AG04450 (cell line): ENCODE results near the gene UBE2K. TPM values are rescaled to one million over a fixed set of nuclear protein-coding genes. Genes with fewer than 3 reads are reported as not detected.

Experiments used
- CTCF ChIA-PET: fragments of 300-600, 350-600 bp; formaldehyde crosslinking; extraction: SDS; loops from one replicate; lab custom pipeline; 2022; ENCODE audit warnings: antibody characterized with exemption, inconsistent platforms; lab: Charles Lee
- POLR2A ChIA-PET: fragments of 350-600 bp; formaldehyde crosslinking; extraction: SDS; loops from one replicate; lab custom pipeline; 2021; ENCODE audit warnings: antibody characterized with exemption, inconsistent platforms; lab: Yijun Ruan, JAX
- DNase-seq: peaks from one replicate; pipeline ENCODE4 v3.0.0-alpha.2; 2011; ENCODE audit warnings: low read depth, low spot score
- H3K27ac ChIP-seq: one replicate; pipeline ENCODE4 v1.5.1; 2012; ENCODE audit warnings: low read depth, low read length, control low read depth
- H3K27me3 ChIP-seq: one replicate; pipeline ENCODE4 v1.6.0; 2012; ENCODE audit warnings: low read length; ENCODE audit not compliant: control insufficient read depth, insufficient read depth
- H3K4me3 ChIP-seq: 2 replicates; pipeline ENCODE4 v1.5.1; 2011; ENCODE audit warnings: mild to moderate bottlenecking, low read depth, low read length, control low read depth
- H3K9me3 ChIP-seq: 2 replicates; pipeline ENCODE4 v1.5.1; 2012; ENCODE audit warnings: low read length; ENCODE audit not compliant: control insufficient read depth, insufficient read depth
- polyA plus RNA-seq: library from polyadenylated mRNA; depleted of rRNA; stranded (reverse); fragments of >200 nt; gene quantifications from 2 replicates; pipeline ENCODE4 v1.2.3, GENCODE V29; 2011
- TF ChIP-seq, protein P1 (sequence below): IDR thresholded peaks from 2 replicates; pipeline ENCODE4 v1.5.1; 2011; ENCODE audit warnings: low read depth, low read length, control low read depth, inconsistent platforms

The UBE2K gene
- polyA plus RNA-seq, 1 experiment = 101 TPM

DNA sequence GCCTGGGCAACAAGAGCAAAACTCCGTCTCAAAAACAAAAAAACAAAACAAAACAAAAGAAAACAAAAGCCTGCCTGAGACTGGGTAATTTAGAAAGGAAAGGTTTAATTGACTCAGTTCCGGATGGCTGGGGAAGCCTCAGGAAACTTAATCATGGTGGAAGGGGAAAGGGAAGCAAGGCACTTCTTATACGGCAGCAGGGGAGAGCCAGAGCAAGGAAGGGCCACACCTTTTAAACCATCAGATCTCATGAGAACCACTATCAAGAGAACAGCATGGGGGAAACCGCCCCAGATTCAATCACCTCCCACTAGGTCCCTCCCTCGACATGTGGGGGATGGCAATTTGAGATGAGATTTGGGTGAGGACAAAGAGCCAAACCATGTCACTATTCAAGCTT is 122.2 kb downstream of the UBE2K start:
- POLR2A ChIA-PET = no interaction called here
- CTCF ChIA-PET = no interaction called here

DNA sequence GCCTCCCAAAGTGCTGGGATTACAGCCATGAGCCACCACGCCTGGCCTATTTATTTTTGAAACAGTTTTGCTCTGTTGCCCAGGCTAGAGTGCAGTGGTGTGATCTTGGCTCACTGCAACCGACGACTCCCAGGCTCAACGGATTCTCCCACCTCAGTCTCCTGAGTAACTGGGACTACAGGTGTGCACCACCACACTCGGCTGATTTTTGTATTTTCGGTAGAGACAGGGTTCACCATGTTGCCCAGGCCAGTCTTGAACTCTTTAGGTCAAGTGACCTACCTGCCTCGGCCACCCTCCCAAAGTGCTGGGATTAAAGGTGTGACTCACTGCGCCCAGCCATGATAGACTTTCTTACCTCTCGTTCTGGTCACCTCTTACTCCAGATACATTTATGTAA is 124.0 kb downstream of the UBE2K start:
- ChIA-PET CTCF (no interaction called here), POLR2A (no interaction called here)
- H3K9me3 ChIP-seq = no peaks in the 10 kb centered on the region
- no peaks in the 10 kb centered on the region for H3K27me3 ChIP-seq
- H3K4me3 ChIP-seq = no peak overlapping the region
- H3K27ac ChIP-seq = no peak overlapping the region
- TF ChIP-seq, protein P1, sequence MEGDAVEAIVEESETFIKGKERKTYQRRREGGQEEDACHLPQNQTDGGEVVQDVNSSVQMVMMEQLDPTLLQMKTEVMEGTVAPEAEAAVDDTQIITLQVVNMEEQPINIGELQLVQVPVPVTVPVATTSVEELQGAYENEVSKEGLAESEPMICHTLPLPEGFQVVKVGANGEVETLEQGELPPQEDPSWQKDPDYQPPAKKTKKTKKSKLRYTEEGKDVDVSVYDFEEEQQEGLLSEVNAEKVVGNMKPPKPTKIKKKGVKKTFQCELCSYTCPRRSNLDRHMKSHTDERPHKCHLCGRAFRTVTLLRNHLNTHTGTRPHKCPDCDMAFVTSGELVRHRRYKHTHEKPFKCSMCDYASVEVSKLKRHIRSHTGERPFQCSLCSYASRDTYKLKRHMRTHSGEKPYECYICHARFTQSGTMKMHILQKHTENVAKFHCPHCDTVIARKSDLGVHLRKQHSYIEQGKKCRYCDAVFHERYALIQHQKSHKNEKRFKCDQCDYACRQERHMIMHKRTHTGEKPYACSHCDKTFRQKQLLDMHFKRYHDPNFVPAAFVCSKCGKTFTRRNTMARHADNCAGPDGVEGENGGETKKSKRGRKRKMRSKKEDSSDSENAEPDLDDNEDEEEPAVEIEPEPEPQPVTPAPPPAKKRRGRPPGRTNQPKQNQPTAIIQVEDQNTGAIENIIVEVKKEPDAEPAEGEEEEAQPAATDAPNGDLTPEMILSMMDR = no peak
- DNase-seq = no peak

More for the DNA sequence above, 122.2 kb downstream of the UBE2K start:
- no peak overlapping the region for H3K27ac ChIP-seq
- no peak for DNase-seq
- TF ChIP-seq, protein P1 = no peak
- H3K4me3 ChIP-seq = no peak overlapping the region
- no peaks in the 10 kb centered on the region; the same call in 1 of the 2 replicates for H3K9me3 ChIP-seq
- no peaks in the 10 kb centered on the region for H3K27me3 ChIP-seq

- no peak overlapping the region for H3K27ac ChIP-seq
- ChIA-PET POLR2A (no interaction called here), CTCF (no interaction called here)
- no peaks in the 10 kb centered on the region for H3K9me3 ChIP-seq
- TF ChIP-seq, protein P1 = no peak
- no peaks in the 10 kb centered on the region for H3K27me3 ChIP-seq
- no peak for DNase-seq
- H3K4me3 ChIP-seq = no peak overlapping the region
Observed at GRCh38 chr4:39822662-39823061, 124.7 kb downstream of the UBE2K start.

DNA sequence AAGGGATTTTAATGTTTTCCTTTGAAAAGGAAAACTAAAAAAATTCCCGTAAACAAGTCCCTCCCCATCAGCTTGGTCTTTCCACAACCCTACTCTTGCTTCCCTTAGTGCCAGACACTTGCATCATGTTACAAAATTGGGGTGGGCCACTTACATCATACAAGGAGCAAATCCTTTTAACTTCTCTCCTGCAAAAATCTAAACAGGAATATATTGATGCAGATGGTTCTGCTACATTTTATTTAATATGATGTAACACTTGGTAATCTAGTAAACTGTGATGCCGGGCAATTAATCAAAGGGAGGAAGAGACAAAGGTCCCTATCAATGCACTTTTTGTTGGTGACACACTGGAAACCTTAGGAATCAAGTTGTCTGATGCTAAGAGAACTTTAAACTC is 125.3 kb downstream of the UBE2K start:
- CTCF ChIA-PET = no interaction called here
- H3K27me3 ChIP-seq = no peaks in the 10 kb centered on the region
- DNase-seq = peak; percentile 43
- TF ChIP-seq, protein P1 = no peak
- H3K4me3 ChIP-seq = no peak overlapping the region
- H3K27ac ChIP-seq = no peak overlapping the region
- POLR2A ChIA-PET = no interaction called here
- no peaks in the 10 kb centered on the region for H3K9me3 ChIP-seq

- POLR2A ChIA-PET = no interaction called here
Observed at GRCh38 chr4:39825090-39825489, 127.2 kb downstream of the UBE2K start.

More at GRCh38 chr4:39825090-39825489, 127.2 kb downstream of the UBE2K start:
- TF ChIP-seq, protein P1 = no peak
- H3K4me3 ChIP-seq = no peak overlapping the region
- no peak for DNase-seq
- no peaks in the 10 kb centered on the region for H3K9me3 ChIP-seq
- H3K27me3 ChIP-seq = no peaks in the 10 kb centered on the region
- CTCF ChIA-PET = no interaction called here
- no peak overlapping the region for H3K27ac ChIP-seq
